GM23338 (cell line): ENCODE measurements around the gene TMEM163. TPM values are rescaled to one million over a fixed set of nuclear protein-coding genes. Genes with fewer than 3 reads are reported as not detected.

ENCODE experiments used
- ATAC-seq: fragments of 200-7000 bp; cut with Tn5 transposase; 3 replicates; pipeline ENCODE4 v1.9.1; 2020
- DNase-seq: peaks from one replicate; pipeline ENCODE4 v3.0.0-alpha.2; 2015; ENCODE audit warnings: low spot score
- H2AFZ ChIP-seq: fragments of 200-600 bp; sonication (generic); 2 replicates; pipeline ENCODE4 v1.8.0; 2016; ENCODE audit warnings: antibody characterized with exemption, mild to moderate bottlenecking, moderate library complexity
- H3F3A ChIP-seq: fragments of 200-600 bp; sonication (generic); replicated peaks from 2 replicates; pipeline ENCODE4 v1.8.0; 2017; ENCODE audit warnings: antibody characterized with exemption, mixed run types, low read depth
- H3K27ac ChIP-seq: fragments of 200-600 bp; sonication (generic); 2 replicates; pipeline ENCODE4 v1.6.1; 2016; ENCODE audit warnings: low read depth
- H3K27me3 ChIP-seq: fragments of 200-600 bp; sonication (generic); 2 replicates; pipeline ENCODE4 v1.8.0; 2016; ENCODE audit warnings: mild to moderate bottlenecking, mixed run types, moderate library complexity; ENCODE audit not compliant: insufficient read depth
- H3K36me3 ChIP-seq: fragments of 200-600 bp; sonication (generic); 2 replicates; pipeline ENCODE4 v1.8.0; 2016; ENCODE audit warnings: mild to moderate bottlenecking; ENCODE audit not compliant: insufficient read depth
- H3K4me1 ChIP-seq: fragments of 200-600 bp; sonication (generic); 2 replicates; pipeline ENCODE4 v1.8.0; 2016; ENCODE audit warnings: mild to moderate bottlenecking, moderate library complexity; ENCODE audit not compliant: insufficient read depth
- H3K4me2 ChIP-seq: fragments of 200-600 bp; sonication (generic); 2 replicates; pipeline ENCODE4 v1.7.1; 2017; ENCODE audit warnings: mixed run types
- H3K4me3 ChIP-seq: fragments of 200-600 bp; sonication (generic); 2 replicates; pipeline ENCODE4 v1.6.1; 2016; ENCODE audit warnings: mixed run types
- H3K79me2 ChIP-seq: fragments of 200-600 bp; sonication (generic); replicated peaks from 2 replicates; pipeline ENCODE4 v1.8.0; 2017; ENCODE audit warnings: mild to moderate bottlenecking; ENCODE audit not compliant: insufficient read depth
- H3K9me2 ChIP-seq: fragments of 200-600 bp; sonication (generic); 2 replicates; pipeline ENCODE4 v1.8.0; 2017; ENCODE audit not compliant: insufficient read depth
- H4K20me1 ChIP-seq: fragments of 200-600 bp; sonication (generic); replicated peaks from 2 replicates; pipeline ENCODE4 v1.8.0; 2017; ENCODE audit warnings: mild to moderate bottlenecking; ENCODE audit not compliant: insufficient read depth
- H3K27ac Mint-ChIP-seq: 2 replicates; pipeline ENCODE4 v1.8.0; 2020; ENCODE audit warnings: inconsistent platforms, mild to moderate bottlenecking, moderate library complexity, mixed read lengths
- H3K27me3 Mint-ChIP-seq: 3 replicates; pipeline ENCODE4 v1.8.0; 2022; ENCODE audit warnings: low read depth, mild to moderate bottlenecking, moderate library complexity, mixed read lengths, inconsistent platforms; ENCODE audit not compliant: insufficient read depth, poor library complexity
- H3K36me3 Mint-ChIP-seq: 3 replicates; pipeline ENCODE4 v1.8.0; 2021; ENCODE audit warnings: low read depth, mild to moderate bottlenecking, inconsistent platforms, moderate library complexity, mixed read lengths
- H3K4me1 Mint-ChIP-seq: 3 replicates; pipeline ENCODE4 v1.8.0; 2020; ENCODE audit warnings: mild to moderate bottlenecking, inconsistent platforms, mixed read lengths
- H3K4me3 Mint-ChIP-seq: 3 replicates; pipeline ENCODE4 v1.8.0; 2021; ENCODE audit warnings: moderate library complexity, mild to moderate bottlenecking, inconsistent platforms, mixed read lengths
- H3K9me3 Mint-ChIP-seq: 3 replicates; pipeline ENCODE4 v1.8.0; 2020; ENCODE audit warnings: moderate library complexity, mild to moderate bottlenecking, inconsistent platforms, mixed read lengths
- EZH2phosphoT487 ChIP-seq: fragments of 200-600 bp; sonication (generic); IDR thresholded peaks from one replicate; pipeline ENCODE4 v1.8.1; 2018; ENCODE audit warnings: antibody characterized with exemption; ENCODE audit not compliant: unreplicated experiment
- JUNB ChIP-seq: IDR thresholded peaks from one replicate; pipeline ENCODE4 v1.6.1; 2016; ENCODE audit warnings: antibody characterized with exemption; ENCODE audit not compliant: unreplicated experiment
- NANOG ChIP-seq: IDR thresholded peaks from 2 replicates; pipeline ENCODE4 v1.6.1; 2016; ENCODE audit warnings: antibody characterized with exemption, borderline replicate concordance
- POLR2AphosphoS5 ChIP-seq: IDR thresholded peaks from 2 replicates; pipeline ENCODE4 v1.6.1; 2016; ENCODE audit warnings: antibody characterized with exemption, low read depth
- STAT1 ChIP-seq: IDR thresholded peaks from one replicate; pipeline ENCODE4 v1.6.1; 2016; ENCODE audit warnings: antibody characterized with exemption; ENCODE audit not compliant: unreplicated experiment
- ZNF114 ChIP-seq: fragments of 250-450 bp; sonication (Bioruptor Pico); IDR thresholded peaks from 2 replicates; pipeline ENCODE4 v1.5.0; 2020; ENCODE audit warnings: mild to moderate bottlenecking, moderate library complexity
- ZNF331 ChIP-seq: fragments of 250-450 bp; sonication (Bioruptor Pico); IDR thresholded peaks from 2 replicates; pipeline ENCODE4 v1.5.0; 2020; ENCODE audit warnings: low read depth, mild to moderate bottlenecking, moderate library complexity
- polyA plus RNA-seq: library from polyadenylated mRNA; unstranded; fragments of >200 nt; fragmentation: Nextera tagmentation; extraction: Ambion mirVana; gene quantifications from 2 replicates; pipeline ENCODE4 v1.2.1, GENCODE V29; 2016
- total RNA-seq: library from RNA; depleted of rRNA; stranded (reverse); fragments of >200 nt; shearing (Covaris generic); gene quantifications from 2 replicates; pipeline ENCODE4 v1.2.3, GENCODE V29; 2014
- TF ChIP-seq, protein P1 (sequence below), 2 experiments: fragments of 200-600 bp in 1 of 2; sonication (generic) in 1 of 2; conservative IDR thresholded peaks; 2 replicates each; pipeline versions ENCODE4 v1.5.1 to v1.6.1; 2016 to 2017; ENCODE audit warnings: antibody characterized with exemption in 2 of 2, low read depth in 2 of 2, mild to moderate bottlenecking in 2 of 2, moderate library complexity in 1 of 2
- TF ChIP-seq, protein P2 (sequence below): IDR thresholded peaks from one replicate; pipeline ENCODE4 v1.6.1; 2018; ENCODE audit warnings: antibody characterized with exemption; ENCODE audit not compliant: unreplicated experiment
- TF ChIP-seq, protein P3 (sequence below): IDR thresholded peaks from 2 replicates; pipeline ENCODE4 v1.6.1; 2016; ENCODE audit warnings: antibody characterized with exemption

Gene TMEM163
- total and polyA plus RNA-seq, 2 experiments from 2014 or later: 1.1 to 1.8 TPM

DNA sequence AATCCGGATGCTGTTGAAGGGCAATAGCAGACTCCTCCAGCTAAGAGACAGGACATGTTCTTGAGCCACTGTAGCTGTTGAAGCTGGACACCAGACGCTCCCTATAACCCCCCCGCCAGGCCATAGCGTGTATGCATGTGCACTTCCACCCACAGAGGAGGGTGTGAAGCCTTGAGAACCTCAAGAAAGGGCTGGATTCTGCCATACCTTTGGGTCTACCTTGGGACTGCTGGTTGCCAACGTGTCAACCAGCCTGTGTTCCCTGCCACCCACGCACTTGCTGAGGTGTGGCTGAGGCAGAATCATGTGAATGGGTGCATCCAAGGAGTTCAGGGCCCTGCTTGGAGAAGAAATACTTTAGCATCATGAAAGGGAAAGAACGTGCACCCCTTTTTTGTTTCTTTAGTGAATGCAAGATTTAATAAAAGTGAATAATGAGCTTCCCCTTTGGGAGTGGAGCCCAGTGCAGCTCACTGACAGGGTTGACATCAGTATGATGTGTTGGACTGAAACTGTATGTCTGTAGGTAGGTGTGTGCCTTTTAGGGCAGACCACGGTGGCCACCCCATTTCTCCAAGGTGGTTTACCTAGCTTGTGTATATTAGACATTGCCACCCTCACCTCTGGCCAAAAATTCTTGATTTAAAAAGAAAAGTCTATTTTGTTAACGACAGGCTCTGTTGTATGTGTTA is 266.6 kb downstream of the TMEM163 start:
- no peak overlapping the region for H2AFZ ChIP-seq
- no peaks in the 10 kb centered on the region for H3F3A ChIP-seq
- no peaks in the 10 kb centered on the region; the same call in 2 of the 3 replicates for H3K9me3 Mint-ChIP-seq
- H3K4me1 ChIP-seq: peaks cover 8% of the 10 kb centered on the region; the same call in 1 of the 2 replicates
- no peak overlapping the region for H3K27ac Mint-ChIP-seq
- H3K4me3 Mint-ChIP-seq: no peak overlapping the region
- TF ChIP-seq STAT1 (no peak), ZNF114 (CRISPR knock-in tag) (no peak), POLR2AphosphoS5 (no peak), ZNF331 (CRISPR knock-in tag) (no peak), NANOG (no peak), EZH2phosphoT487 (no peak)
- TF ChIP-seq, protein P1, sequence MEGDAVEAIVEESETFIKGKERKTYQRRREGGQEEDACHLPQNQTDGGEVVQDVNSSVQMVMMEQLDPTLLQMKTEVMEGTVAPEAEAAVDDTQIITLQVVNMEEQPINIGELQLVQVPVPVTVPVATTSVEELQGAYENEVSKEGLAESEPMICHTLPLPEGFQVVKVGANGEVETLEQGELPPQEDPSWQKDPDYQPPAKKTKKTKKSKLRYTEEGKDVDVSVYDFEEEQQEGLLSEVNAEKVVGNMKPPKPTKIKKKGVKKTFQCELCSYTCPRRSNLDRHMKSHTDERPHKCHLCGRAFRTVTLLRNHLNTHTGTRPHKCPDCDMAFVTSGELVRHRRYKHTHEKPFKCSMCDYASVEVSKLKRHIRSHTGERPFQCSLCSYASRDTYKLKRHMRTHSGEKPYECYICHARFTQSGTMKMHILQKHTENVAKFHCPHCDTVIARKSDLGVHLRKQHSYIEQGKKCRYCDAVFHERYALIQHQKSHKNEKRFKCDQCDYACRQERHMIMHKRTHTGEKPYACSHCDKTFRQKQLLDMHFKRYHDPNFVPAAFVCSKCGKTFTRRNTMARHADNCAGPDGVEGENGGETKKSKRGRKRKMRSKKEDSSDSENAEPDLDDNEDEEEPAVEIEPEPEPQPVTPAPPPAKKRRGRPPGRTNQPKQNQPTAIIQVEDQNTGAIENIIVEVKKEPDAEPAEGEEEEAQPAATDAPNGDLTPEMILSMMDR (conservative IDR thresholded peaks at IDR 0.05; ENCODE audit: low read depth in 2 of 2): no peak
- TF ChIP-seq, protein P2, sequence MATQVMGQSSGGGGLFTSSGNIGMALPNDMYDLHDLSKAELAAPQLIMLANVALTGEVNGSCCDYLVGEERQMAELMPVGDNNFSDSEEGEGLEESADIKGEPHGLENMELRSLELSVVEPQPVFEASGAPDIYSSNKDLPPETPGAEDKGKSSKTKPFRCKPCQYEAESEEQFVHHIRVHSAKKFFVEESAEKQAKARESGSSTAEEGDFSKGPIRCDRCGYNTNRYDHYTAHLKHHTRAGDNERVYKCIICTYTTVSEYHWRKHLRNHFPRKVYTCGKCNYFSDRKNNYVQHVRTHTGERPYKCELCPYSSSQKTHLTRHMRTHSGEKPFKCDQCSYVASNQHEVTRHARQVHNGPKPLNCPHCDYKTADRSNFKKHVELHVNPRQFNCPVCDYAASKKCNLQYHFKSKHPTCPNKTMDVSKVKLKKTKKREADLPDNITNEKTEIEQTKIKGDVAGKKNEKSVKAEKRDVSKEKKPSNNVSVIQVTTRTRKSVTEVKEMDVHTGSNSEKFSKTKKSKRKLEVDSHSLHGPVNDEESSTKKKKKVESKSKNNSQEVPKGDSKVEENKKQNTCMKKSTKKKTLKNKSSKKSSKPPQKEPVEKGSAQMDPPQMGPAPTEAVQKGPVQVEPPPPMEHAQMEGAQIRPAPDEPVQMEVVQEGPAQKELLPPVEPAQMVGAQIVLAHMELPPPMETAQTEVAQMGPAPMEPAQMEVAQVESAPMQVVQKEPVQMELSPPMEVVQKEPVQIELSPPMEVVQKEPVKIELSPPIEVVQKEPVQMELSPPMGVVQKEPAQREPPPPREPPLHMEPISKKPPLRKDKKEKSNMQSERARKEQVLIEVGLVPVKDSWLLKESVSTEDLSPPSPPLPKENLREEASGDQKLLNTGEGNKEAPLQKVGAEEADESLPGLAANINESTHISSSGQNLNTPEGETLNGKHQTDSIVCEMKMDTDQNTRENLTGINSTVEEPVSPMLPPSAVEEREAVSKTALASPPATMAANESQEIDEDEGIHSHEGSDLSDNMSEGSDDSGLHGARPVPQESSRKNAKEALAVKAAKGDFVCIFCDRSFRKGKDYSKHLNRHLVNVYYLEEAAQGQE: no peak
- TF ChIP-seq, protein P3, sequence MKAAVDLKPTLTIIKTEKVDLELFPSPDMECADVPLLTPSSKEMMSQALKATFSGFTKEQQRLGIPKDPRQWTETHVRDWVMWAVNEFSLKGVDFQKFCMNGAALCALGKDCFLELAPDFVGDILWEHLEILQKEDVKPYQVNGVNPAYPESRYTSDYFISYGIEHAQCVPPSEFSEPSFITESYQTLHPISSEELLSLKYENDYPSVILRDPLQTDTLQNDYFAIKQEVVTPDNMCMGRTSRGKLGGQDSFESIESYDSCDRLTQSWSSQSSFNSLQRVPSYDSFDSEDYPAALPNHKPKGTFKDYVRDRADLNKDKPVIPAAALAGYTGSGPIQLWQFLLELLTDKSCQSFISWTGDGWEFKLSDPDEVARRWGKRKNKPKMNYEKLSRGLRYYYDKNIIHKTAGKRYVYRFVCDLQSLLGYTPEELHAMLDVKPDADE: no peak
- H3K36me3 ChIP-seq: no peaks in the 10 kb centered on the region
- H3K27me3 ChIP-seq: no peaks in the 10 kb centered on the region
- no peaks in the 10 kb centered on the region for H4K20me1 ChIP-seq
- H3K27me3 Mint-ChIP-seq: no peaks in the 10 kb centered on the region
- no peak overlapping the region for H3K4me3 ChIP-seq
- ATAC-seq (no peak), DNase-seq (no peak)
- peaks cover 11% of the 10 kb centered on the region; the same call in 2 of the 3 replicates for H3K4me1 Mint-ChIP-seq
- no peak overlapping the region for H3K4me2 ChIP-seq
- H3K9me2 ChIP-seq: no peaks in the 10 kb centered on the region
- peaks cover 3% of the 10 kb centered on the region for H3K36me3 Mint-ChIP-seq
- no peak overlapping the region for H3K27ac ChIP-seq
- no peaks in the 10 kb centered on the region for H3K79me2 ChIP-seq

DNA sequence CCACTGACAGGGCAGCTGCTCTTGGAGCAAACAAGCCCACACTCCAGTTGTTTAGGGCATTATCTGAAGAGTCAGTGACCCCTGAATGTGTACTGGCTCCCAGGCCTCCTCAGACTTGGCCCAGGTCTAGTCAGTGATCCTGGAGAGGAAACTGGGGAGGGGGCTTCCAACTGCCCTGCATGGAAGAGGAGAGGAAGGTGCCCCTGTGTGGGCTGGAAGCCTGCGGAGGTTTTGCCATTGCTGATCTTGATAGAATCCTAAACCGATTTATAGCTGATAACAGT is 267.5 kb downstream of the TMEM163 start:
- H3K27ac Mint-ChIP-seq: no peak overlapping the region

More for the DNA sequence above, 267.5 kb downstream of the TMEM163 start:
- Histone ChIP-seq H3K4me3 (no peak overlapping the region), H3K27ac (no peak overlapping the region), H3K9me2 (no peaks in the 10 kb centered on the region), H3K27me3 (no peaks in the 10 kb centered on the region), H2AFZ (no peak overlapping the region), H3K4me2 (no peak overlapping the region), H3K4me1 (peaks cover 8% of the 10 kb centered on the region; the same call in 1 of the 2 replicates), H3K79me2 (no peaks in the 10 kb centered on the region), H4K20me1 (no peaks in the 10 kb centered on the region), H3F3A (no peaks in the 10 kb centered on the region), H3K36me3 (no peaks in the 10 kb centered on the region)
- Mint-ChIP-seq H3K9me3 (no peaks in the 10 kb centered on the region; the same call in 2 of the 3 replicates), H3K4me1 (peaks cover 11% of the 10 kb centered on the region; the same call in 2 of the 3 replicates), H3K4me3 (no peak overlapping the region), H3K36me3 (peaks cover 3% of the 10 kb centered on the region), H3K27me3 (no peaks in the 10 kb centered on the region)
- ATAC-seq (peak; percentile 7; the same call in 1 of the 3 replicates), DNase-seq (no peak)
- TF ChIP-seq, protein P3: no peak
- TF ChIP-seq POLR2AphosphoS5 (no peak), JUNB (no peak), STAT1 (no peak)
